Subcutaneous abdominal adipose tissue (tissue), 5 donors: Measurements from ENCODE around the gene TAS2R4.

Experiments used
- H3K27ac ChIP-seq: one replicate; pipeline ENCODE4 v1.7.0; 2013; ENCODE audit warnings: low read depth, mild to moderate bottlenecking, inconsistent platforms, low read length, moderate library complexity
- H3K27me3 ChIP-seq, 5 donors: one replicate each; pipeline ENCODE4 v1.7.0; 2013; ENCODE audit warnings: low read length in 5 of 5, inconsistent platforms in 1 of 5; ENCODE audit not compliant: control insufficient read depth in 5 of 5, insufficient read depth in 4 of 5
- H3K36me3 ChIP-seq, 5 donors: one replicate each; pipeline ENCODE4 v1.7.0; 2013; ENCODE audit warnings: low read length in 5 of 5; ENCODE audit not compliant: control insufficient read depth in 5 of 5, insufficient read depth in 5 of 5
- H3K4me1 ChIP-seq, 5 donors: one replicate each; pipeline ENCODE4 v1.7.0; 2013; ENCODE audit warnings: low read length in 5 of 5, mild to moderate bottlenecking in 3 of 5, moderate library complexity in 1 of 5; ENCODE audit not compliant: control insufficient read depth in 5 of 5, insufficient read depth in 5 of 5
- H3K4me3 ChIP-seq, 5 donors: one replicate each; pipeline ENCODE4 v1.7.0; 2013; ENCODE audit warnings: low read length in 5 of 5, low read depth in 1 of 5
- H3K9ac ChIP-seq, 5 donors: one replicate each; pipeline ENCODE4 v1.7.0; 2013; ENCODE audit warnings: low read length in 5 of 5, mild to moderate bottlenecking in 4 of 5, moderate library complexity in 3 of 5
- H3K9me3 ChIP-seq, 5 donors: one replicate each; pipeline ENCODE4 v1.7.0; 2013; ENCODE audit warnings: low read length in 5 of 5; ENCODE audit not compliant: control insufficient read depth in 5 of 5
- donor health status: healthy.
- donor health status: healthy.
- donor health status: healthy.
- donor health status: healthy.
- donor health status: healthy.

The TAS2R4 gene, protein sequence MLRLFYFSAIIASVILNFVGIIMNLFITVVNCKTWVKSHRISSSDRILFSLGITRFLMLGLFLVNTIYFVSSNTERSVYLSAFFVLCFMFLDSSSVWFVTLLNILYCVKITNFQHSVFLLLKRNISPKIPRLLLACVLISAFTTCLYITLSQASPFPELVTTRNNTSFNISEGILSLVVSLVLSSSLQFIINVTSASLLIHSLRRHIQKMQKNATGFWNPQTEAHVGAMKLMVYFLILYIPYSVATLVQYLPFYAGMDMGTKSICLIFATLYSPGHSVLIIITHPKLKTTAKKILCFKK

DNA sequence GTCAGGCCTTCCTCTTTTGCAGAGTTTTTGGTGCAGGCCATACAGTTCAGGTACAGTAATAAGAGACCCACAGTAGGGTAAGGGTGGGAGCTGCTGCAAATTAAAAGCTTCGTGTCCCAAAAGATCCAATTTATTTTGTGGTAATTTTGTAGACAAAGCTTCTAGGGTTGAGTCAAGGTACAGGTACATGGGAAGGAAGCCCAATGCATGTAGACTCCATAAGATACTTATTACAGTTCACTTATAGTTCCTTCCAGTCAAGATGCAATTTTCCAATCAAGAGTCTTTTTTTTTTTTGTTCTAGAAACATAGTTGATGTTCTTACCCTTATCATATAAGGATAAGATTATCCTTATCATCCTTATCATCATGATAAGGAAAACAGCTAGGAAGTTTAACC lies at the start of gene TAS2R4:
TAS2R4 (plus strand) TSS at position 301 of the 400 bp plus-strand sequence. CDS start 1,815 bp downstream, outside the sequence.
- Histone ChIP-seq H3K4me1 (no peaks in the 10 kb centered on the region), H3K27ac (no peak within 1 kb of the TSS), H3K36me3 (peaks cover 6 to 23% (median 16%) of the 10 kb centered on the region in 5 donors), H3K4me3 (no peak within 1 kb of the TSS), H3K9me3 (peaks cover 0 to 5% (median 0%) of the 10 kb centered on the region in 5 donors), H3K9ac (no peak within 1 kb of the TSS), H3K27me3 (no peaks in the 10 kb centered on the region)

DNA sequence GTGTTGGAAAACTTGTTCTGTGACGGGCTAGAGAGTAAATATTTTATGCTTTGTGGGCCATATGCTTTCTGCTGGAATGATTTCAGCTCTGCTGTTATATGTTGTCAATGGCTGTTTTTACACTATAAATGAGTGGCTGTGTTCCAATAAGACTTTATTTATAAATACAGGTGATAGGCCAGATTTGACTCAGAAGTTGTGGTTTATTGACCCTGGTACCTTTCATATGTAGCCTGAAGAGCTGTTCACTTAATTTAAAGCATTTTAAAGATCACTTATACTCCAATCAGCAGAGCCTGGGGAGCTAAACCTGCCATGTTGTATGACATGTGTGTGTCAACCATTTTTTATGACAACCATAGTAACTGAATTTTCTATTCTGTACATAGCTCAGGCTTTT lies 47.5 kb upstream of the TAS2R4 start:
- Histone ChIP-seq H3K9me3 (no peaks in the 10 kb centered on the region), H3K36me3 (peaks cover 0 to 5% (median 0%) of the 10 kb centered on the region in 5 donors), H3K4me3 (no peak overlapping the region), H3K27ac (no peak overlapping the region), H3K4me1 (no peaks in the 10 kb centered on the region), H3K27me3 (no peaks in the 10 kb centered on the region), H3K9ac (no peak overlapping the region)

DNA sequence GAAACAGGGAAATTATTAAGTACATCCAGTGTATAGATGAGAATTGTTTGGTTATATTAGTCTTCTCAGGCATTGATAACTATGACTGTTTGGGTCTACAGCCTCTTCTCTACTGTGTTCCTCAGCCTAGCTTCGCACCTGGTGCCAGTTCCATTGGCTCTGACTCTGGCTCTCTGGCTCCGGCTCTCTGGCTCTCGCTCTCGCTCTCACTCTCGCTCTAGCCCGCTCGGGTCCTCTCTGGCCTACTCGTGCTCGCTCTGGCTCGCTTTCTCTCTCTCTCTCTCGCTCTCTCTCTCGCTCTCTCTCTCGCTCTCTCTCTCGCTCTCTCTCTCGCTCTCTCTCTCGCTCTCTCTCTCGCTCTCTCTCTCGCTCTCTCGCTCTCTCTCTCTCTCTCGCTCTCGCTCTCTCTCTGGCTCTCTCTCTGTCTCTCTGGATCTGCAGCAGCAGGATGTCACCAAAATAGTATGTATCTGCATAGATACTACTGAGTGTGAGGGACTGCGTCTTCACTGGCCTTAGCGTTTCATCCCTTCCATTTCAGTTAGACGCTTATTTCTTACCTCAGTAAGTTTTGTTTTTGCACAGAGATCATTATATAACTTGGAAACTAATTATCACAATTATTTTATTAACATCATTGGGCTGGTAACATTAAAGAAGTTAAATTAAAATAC lies 44.9 kb upstream of the TAS2R4 start:
- H3K4me1 ChIP-seq = no peaks in the 10 kb centered on the region
- H3K27ac ChIP-seq = no peak overlapping the region
- H3K27me3 ChIP-seq = no peaks in the 10 kb centered on the region
- no peaks in the 10 kb centered on the region for H3K9me3 ChIP-seq
- no peak overlapping the region for H3K4me3 ChIP-seq
- no peak overlapping the region for H3K9ac ChIP-seq
- peaks cover 0 to 2% (median 0%) of the 10 kb centered on the region in 5 donors for H3K36me3 ChIP-seq

DNA sequence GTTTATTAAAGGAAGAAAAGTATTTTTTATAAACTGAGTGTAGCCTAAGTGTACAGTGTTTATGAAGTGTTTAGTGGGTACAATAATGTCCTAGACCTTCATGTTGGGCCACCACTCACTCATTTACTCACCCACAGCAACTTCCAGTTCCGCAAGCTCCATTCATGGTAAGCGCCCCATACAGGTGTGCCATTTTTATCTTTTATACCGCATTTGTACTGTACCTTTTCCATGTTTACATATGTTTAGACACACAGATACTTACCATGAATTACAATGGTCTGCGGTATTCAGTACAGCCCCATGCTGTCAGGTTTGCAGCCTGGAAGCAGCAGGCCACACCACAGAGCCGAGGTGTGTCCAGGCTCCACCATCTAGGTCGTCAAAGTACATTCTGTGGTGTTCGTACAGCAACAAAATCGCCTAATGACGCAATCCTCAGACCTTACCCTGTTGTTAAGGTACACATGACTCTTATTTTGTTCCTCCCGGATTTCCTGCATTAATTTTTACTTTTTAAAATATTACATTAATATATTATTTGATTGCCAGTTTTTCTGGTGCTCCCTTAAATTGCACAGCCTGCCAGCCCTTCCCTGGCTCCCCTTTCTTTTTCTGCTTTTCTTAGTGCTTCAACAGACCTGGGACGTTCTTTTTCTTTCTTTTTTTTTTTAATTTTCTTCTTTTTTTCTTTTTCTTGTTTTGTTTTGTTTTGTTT lies 39.2 kb upstream of the TAS2R4 start:
- peak overlapping the region; percentile 73 for H3K27ac ChIP-seq
- H3K9ac ChIP-seq = peak overlapping the region; percentile 51 to 84 (median 78)
- no peaks in the 10 kb centered on the region for H3K27me3 ChIP-seq
- H3K36me3 ChIP-seq = peaks cover 11 to 22% (median 15%) of the 10 kb centered on the region in 5 donors
- peaks cover 4 to 23% (median 20%) of the 10 kb centered on the region in 5 donors for H3K4me1 ChIP-seq
- H3K9me3 ChIP-seq = no peaks in the 10 kb centered on the region
- peak overlapping the region; percentile 74 to 100 (median 97) for H3K4me3 ChIP-seq

DNA sequence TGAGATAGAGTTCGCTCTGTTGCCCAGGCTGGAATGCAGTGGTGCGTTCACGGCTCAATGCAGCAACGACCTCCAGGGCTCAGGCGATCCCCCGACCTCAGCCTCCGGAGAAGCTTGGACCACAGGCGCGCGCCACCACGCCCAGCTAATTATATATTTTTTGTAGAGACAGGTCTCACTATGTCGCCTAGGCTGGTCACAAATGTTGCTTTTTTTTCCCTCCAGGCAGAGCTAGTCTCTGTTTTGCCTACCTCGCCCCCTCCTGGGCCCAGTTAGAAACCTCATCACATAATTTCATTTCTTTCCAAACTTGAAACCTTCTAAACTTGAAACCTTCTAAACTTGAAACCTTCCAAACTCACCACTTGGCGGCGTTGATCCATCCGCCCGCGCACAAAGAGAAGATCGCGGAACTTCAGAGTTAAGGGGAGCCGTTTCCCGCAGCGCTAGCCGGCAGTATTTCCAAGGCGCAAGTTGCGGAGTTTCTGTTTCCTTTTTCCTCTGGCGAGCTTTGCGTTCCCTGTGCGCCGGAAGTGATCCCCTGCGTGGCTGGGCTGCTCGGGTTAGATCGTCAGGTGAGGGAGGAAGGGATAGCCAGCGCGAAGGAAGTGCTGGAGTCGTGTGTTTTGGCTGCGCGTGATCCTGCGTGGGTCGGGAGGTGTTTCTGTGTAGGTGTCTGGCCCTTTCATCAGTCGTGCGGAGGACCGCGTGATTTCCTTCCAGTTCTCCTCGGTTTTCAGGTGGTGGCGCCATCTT lies 38.5 kb upstream of the TAS2R4 start, which contains the start of gene SSBP1:
SSBP1 (plus strand) TSS at position 523 of the 756 bp plus-strand sequence. CDS start 809 bp downstream, outside the sequence.
- peak within 1 kb of the TSS; percentile 78 to 92 (median 84) for H3K9ac ChIP-seq
- peaks cover 16 to 30% (median 22%) of the 10 kb centered on the region in 5 donors for H3K36me3 ChIP-seq
- H3K9me3 ChIP-seq = no peaks in the 10 kb centered on the region
- H3K4me1 ChIP-seq = peaks cover 4 to 23% (median 20%) of the 10 kb centered on the region in 5 donors
- peak within 1 kb of the TSS; percentile 73 for H3K27ac ChIP-seq
- H3K4me3 ChIP-seq = peak within 1 kb of the TSS; percentile 95 to 100 (median 99)
- H3K27me3 ChIP-seq = no peaks in the 10 kb centered on the region

DNA sequence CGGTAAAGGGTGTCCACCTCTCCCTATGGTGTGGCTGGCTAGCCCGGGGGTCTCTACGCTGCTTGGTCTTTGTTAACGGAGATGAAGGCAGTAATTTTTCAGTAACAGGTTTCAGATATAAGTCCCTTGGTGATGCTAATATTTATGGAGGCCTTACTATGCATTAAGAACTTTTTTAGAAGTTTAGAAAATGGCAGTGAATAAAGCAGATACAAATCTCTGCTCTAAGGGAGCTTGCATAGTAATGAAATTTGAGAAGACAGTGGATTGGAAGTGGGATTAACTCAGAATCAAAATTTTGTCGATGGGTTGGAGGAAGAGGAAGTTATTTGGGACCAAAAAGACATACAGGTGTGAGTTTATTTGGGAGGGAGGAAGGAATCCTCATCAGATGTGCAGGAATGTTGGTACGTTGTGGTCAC lies 37.9 kb upstream of the TAS2R4 start:
- peak overlapping the region; percentile 73 for H3K27ac ChIP-seq
- H3K9ac ChIP-seq = peak overlapping the region; percentile 78 to 92 (median 84)
- peaks cover 22 to 36% (median 28%) of the 10 kb centered on the region in 5 donors for H3K36me3 ChIP-seq
- H3K4me3 ChIP-seq = peak overlapping the region; percentile 95 to 100 (median 99)
- no peaks in the 10 kb centered on the region for H3K9me3 ChIP-seq
- H3K27me3 ChIP-seq = no peaks in the 10 kb centered on the region
- peaks cover 4 to 23% (median 20%) of the 10 kb centered on the region in 5 donors for H3K4me1 ChIP-seq

DNA sequence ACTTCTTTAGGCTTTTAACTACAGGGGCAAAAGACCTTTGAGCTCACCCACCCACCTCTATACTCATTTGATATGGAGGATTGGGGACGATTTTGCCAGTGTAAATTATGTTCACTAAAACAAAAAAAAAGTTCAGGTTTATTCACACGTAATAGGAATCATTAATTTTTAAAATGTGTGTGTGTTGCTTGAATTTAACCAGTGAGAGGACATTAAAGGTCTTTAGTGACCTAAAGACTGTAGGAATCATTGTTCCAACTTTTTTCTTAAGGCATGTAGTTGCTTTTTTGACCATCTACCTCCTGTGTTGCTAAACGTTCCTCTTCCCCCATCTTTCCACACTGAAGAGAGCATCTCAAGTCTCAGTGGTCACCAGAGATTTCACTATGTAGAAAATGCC lies 37.2 kb upstream of the TAS2R4 start:
- peaks cover 28 to 42% (median 34%) of the 10 kb centered on the region in 5 donors for H3K36me3 ChIP-seq
- H3K4me3 ChIP-seq = peak overlapping the region in 3 of 5 donors; percentile 99 to 100 (median 100)
- H3K9me3 ChIP-seq = no peaks in the 10 kb centered on the region
- peak overlapping the region in 2 of 5 donors; percentile 79 to 84 for H3K9ac ChIP-seq
- peaks cover 4 to 23% (median 20%) of the 10 kb centered on the region in 5 donors for H3K4me1 ChIP-seq
- H3K27me3 ChIP-seq = no peaks in the 10 kb centered on the region
- H3K27ac ChIP-seq = peak overlapping the region; percentile 73

DNA sequence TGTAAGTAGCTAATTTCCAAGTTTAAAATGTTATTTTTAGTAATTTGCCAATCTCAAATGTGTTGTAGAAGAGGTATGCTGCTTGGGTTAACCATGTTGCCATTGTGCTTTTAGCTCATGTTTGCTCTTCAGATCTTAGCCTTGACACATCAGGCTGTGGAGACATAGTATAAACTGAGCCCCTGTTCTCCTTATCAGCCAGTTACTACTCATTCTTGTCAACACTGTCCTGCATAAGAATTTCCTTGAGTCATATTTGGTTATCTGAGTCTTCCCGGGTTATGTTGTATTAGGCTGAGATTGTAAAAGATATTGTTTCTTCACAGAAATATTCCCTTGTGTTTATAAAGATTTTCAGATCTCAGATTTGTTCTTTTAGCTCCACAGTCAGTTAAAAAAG lies 34.2 kb upstream of the TAS2R4 start:
- no peak overlapping the region for H3K9ac ChIP-seq
- H3K27me3 ChIP-seq = no peaks in the 10 kb centered on the region
- H3K4me1 ChIP-seq = peaks cover 2 to 20% (median 17%) of the 10 kb centered on the region in 5 donors
- no peak overlapping the region for H3K27ac ChIP-seq
- H3K9me3 ChIP-seq = no peaks in the 10 kb centered on the region
- no peak overlapping the region for H3K4me3 ChIP-seq
- H3K36me3 ChIP-seq = peaks cover 45 to 64% (median 54%) of the 10 kb centered on the region in 5 donors

DNA sequence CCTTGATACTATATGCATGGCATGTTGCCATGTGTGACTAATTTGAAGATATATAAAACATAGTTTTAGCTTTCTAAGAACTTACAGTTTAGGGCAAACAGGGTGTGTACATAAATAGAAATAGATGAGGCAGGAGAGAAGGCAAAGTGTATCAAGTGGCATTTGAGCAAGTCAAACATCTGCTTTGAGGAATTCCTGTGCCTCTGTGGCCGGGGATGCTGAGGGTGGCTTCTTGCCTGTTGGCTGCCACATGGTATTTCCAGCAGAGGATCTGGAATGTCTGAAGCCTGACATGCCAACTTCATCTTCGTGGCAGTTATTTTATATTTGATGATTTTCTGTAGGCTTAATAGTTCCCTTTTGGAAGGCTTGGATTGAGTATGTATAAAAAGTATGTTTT lies 32.3 kb upstream of the TAS2R4 start:
- H3K36me3 ChIP-seq = peaks cover 55 to 80% (median 65%) of the 10 kb centered on the region in 5 donors
- no peak overlapping the region for H3K4me3 ChIP-seq
- H3K27ac ChIP-seq = no peak overlapping the region

More for the DNA sequence above, 32.3 kb upstream of the TAS2R4 start:
- H3K4me1 ChIP-seq = peaks cover 0 to 5% (median 4%) of the 10 kb centered on the region in 5 donors
- no peak overlapping the region for H3K9ac ChIP-seq
- no peaks in the 10 kb centered on the region for H3K9me3 ChIP-seq
- no peaks in the 10 kb centered on the region for H3K27me3 ChIP-seq
